ENCODE results near the gene CNNM3. TPM values are rescaled to one million over a fixed set of nuclear protein-coding genes. Genes with fewer than 3 reads are reported as not detected.

The CNNM3 gene
- total and polyA plus RNA-seq, 4 donors, result 10.0 to 19.8 (median 16.1) TPM

GRCh38 chr2:96837575-96837974, 21.5 kb downstream of the CNNM3 start (continued):
- TF ChIP-seq REST (IDR thresholded peaks at IDR 0.05) (no peak), CTCF (IDR thresholded peaks at IDR 0.05; ENCODE audit: low read depth, low read length, missing input control) (no peak), FOXA2 (IDR thresholded peaks at IDR 0.05) (no peak)

GRCh38 chr2:96838345-96839292, 22.6 kb downstream of the CNNM3 start:
- no peak for DNase-seq (ENCODE audit: low spot score)
- WGBS, result 93% methylated on average over 23 of the region's 23 CpGs
- H3K36me3 ChIP-seq (ENCODE audit: control insufficient read depth in 4 of 4, insufficient read depth in 3 of 4, low read depth in 1 of 4, low read length in 3 of 4), result peaks cover 0 to 17% (median 6%) of the 10 kb centered on the region in 4 donors
- no peaks in the 10 kb centered on the region for H3K27me3 ChIP-seq (ENCODE audit: control insufficient read depth in 4 of 4, insufficient read depth in 4 of 4, low read length in 3 of 4)
- H3K27ac ChIP-seq (ENCODE audit: low read depth in 1 of 2, low read length in 2 of 2), result no peak overlapping the region
- H3K4me3 ChIP-seq (ENCODE audit: low read depth in 1 of 3, low read length in 3 of 3), result no peak overlapping the region
- H3K9ac ChIP-seq (ENCODE audit: low read depth in 1 of 2, low read length in 2 of 2), result no peak overlapping the region
- H3K4me1 ChIP-seq (ENCODE audit: control insufficient read depth in 4 of 4, insufficient read depth in 4 of 4, low read length in 3 of 4), result peaks cover 0 to 7% (median 2%) of the 10 kb centered on the region in 4 donors
- H3K9me3 ChIP-seq (ENCODE audit: control insufficient read depth in 4 of 4, low read length in 3 of 4), result no peaks in the 10 kb centered on the region
- no peak for TF ChIP-seq REST (IDR thresholded peaks at IDR 0.05)
- TF ChIP-seq JUND (IDR thresholded peaks at IDR 0.05), result no peak
- no peak for TF ChIP-seq HNF4G (IDR thresholded peaks at IDR 0.05)
- TF ChIP-seq EGR1 (IDR thresholded peaks at IDR 0.05; ENCODE audit: low read depth in 2 of 2), result no peak
- TF ChIP-seq TAF1 (conservative IDR thresholded peaks at IDR 0.05), result no peak
- TF ChIP-seq, protein P1, sequence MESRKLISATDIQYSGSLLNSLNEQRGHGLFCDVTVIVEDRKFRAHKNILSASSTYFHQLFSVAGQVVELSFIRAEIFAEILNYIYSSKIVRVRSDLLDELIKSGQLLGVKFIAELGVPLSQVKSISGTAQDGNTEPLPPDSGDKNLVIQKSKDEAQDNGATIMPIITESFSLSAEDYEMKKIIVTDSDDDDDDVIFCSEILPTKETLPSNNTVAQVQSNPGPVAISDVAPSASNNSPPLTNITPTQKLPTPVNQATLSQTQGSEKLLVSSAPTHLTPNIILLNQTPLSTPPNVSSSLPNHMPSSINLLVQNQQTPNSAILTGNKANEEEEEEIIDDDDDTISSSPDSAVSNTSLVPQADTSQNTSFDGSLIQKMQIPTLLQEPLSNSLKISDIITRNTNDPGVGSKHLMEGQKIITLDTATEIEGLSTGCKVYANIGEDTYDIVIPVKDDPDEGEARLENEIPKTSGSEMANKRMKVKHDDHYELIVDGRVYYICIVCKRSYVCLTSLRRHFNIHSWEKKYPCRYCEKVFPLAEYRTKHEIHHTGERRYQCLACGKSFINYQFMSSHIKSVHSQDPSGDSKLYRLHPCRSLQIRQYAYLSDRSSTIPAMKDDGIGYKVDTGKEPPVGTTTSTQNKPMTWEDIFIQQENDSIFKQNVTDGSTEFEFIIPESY (IDR thresholded peaks at IDR 0.05), result no peak

Data from liver (tissue), 9 donors.